ENCODE measurements around the gene CLSTN1. TPM values are rescaled to one million over a fixed set of nuclear protein-coding genes. Genes with fewer than 3 reads are reported as not detected.

CLSTN1 gene
- total and polyA plus RNA-seq, 10 donors, result 28.8 to 70.7 (median 60.5) TPM

DNA sequence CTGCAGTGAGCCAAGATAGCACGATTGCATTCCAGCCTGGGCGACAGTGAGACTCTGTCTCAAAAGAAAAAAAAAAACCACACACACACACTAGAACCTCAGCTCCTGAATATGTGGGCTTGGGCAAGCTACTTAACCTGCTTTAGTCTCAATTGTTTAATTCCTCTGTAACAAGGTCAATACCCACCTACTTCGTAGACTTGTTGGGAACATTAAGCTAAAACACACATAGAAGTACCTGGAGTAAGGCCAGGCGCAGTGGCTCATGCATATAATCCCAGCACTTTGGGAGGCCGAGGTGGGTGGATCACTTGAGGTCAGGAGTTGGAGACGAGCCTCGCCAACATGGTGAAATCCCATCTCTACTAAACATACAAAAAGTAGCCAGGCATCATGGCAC is 77.1 kb downstream of the CLSTN1 start:
- Histone ChIP-seq H3K4me1 (no peaks in the 10 kb centered on the region), H3K4me3 (no peak overlapping the region), H3K27ac (no peak overlapping the region), H3K9me3 (no peaks in the 10 kb centered on the region), H3K27me3 (replicated peaks in 1 of 7) (no peaks in the 10 kb centered on the region), H3K36me3 (peaks cover 8 to 100% (median 73%) of the 10 kb centered on the region in 6 donors)
- 88 to 93% (median 88%) methylated on average over 7 of the region's 7 CpGs for WGBS, 5 donors
- TF ChIP-seq CTCF (IDR thresholded peaks at IDR 0.05 in 8 of 11, conservative IDR thresholded peaks at IDR 0.05 in 3 of 11) (no peak), POLR2AphosphoS5 (IDR thresholded peaks at IDR 0.05) (no peak), POLR2A (IDR thresholded peaks at IDR 0.05) (no peak)
- intact Hi-C loops (cut with DNase I; ENCODE audit: low total_unique reads), result no loop called here
- DNase-seq, result no peak

- Histone ChIP-seq H3K9me3 (no peaks in the 10 kb centered on the region), H3K27me3 (replicated peaks in 1 of 7) (no peaks in the 10 kb centered on the region), H3K27ac (no peak overlapping the region), H3K4me3 (no peak overlapping the region), H3K36me3 (peaks cover 8 to 100% (median 73%) of the 10 kb centered on the region in 6 donors), H3K4me1 (no peaks in the 10 kb centered on the region)
- TF ChIP-seq POLR2AphosphoS5 (IDR thresholded peaks at IDR 0.05) (no peak), POLR2A (IDR thresholded peaks at IDR 0.05) (no peak), CTCF (IDR thresholded peaks at IDR 0.05 in 8 of 11, conservative IDR thresholded peaks at IDR 0.05 in 3 of 11) (no peak)
- 72 to 93% (median 73%) methylated on average over 3 of the region's 3 CpGs for WGBS, 5 donors
- intact Hi-C loops (cut with DNase I; ENCODE audit: low total_unique reads), result no loop called here
- peak; percentile 3 for DNase-seq
Measured at GRCh38 chr1:9746211-9746610, 77.6 kb downstream of the CLSTN1 start.

GRCh38 chr1:9744106-9744799 is 79.5 kb downstream of the CLSTN1 start:
- peaks cover 7 to 100% (median 77%) of the 10 kb centered on the region in 6 donors for H3K36me3 ChIP-seq
- no peaks in the 10 kb centered on the region for H3K27me3 ChIP-seq (replicated peaks in 1 of 7)
- no peak for DNase-seq
- WGBS, 5 donors, result 93 to 97% (median 96%) methylated on average over 28 of the region's 28 CpGs
- no peak overlapping the region for H3K27ac ChIP-seq
- no peaks in the 10 kb centered on the region for H3K4me1 ChIP-seq
- H3K9me3 ChIP-seq, result no peaks in the 10 kb centered on the region
- no peak for TF ChIP-seq POLR2A (IDR thresholded peaks at IDR 0.05)
- no peak for TF ChIP-seq CTCF (IDR thresholded peaks at IDR 0.05 in 8 of 11, conservative IDR thresholded peaks at IDR 0.05 in 3 of 11)
- peak in 1 of 3 donors; percentile 13 for TF ChIP-seq POLR2AphosphoS5 (IDR thresholded peaks at IDR 0.05)
- intact Hi-C loops (cut with DNase I; ENCODE audit: low total_unique reads), result no loop called here
- no peak overlapping the region for H3K4me3 ChIP-seq

DNA sequence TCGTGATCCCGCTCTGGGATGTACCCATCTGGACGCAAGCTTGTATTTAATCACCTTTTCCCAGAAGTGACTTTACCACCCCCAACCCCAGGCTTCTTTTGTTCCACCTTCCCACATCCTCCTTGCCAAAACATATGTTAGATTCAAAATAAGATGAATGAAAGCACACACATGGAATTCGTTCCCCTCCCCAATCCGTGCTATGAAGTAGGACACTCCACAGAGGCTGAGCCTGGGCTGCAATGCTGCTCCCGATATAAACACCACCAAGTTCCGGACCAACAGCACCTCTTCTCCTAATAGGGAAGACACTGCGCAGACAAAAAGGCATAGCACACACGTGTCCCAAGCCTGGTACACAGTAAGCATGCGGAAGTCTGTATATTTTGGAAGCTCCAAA is 86.1 kb downstream of the CLSTN1 start:
- H3K27me3 ChIP-seq (replicated peaks in 1 of 7), result no peaks in the 10 kb centered on the region
- intact Hi-C loops (cut with DNase I; ENCODE audit: low total_unique reads), result no loop called here
- no peaks in the 10 kb centered on the region for H3K9me3 ChIP-seq
- no peak overlapping the region for H3K4me3 ChIP-seq
- DNase-seq, result no peak
- no peak overlapping the region for H3K27ac ChIP-seq
- peaks cover 0 to 29% (median 8%) of the 10 kb centered on the region in 6 donors for H3K4me1 ChIP-seq
- WGBS, 5 donors, result 92 to 97% (median 93%) methylated on average over 10 of the region's 10 CpGs
- no peak for TF ChIP-seq POLR2AphosphoS5 (IDR thresholded peaks at IDR 0.05)
- no peak for TF ChIP-seq POLR2A (IDR thresholded peaks at IDR 0.05)
- TF ChIP-seq CTCF (IDR thresholded peaks at IDR 0.05 in 8 of 11, conservative IDR thresholded peaks at IDR 0.05 in 3 of 11), result no peak
- H3K36me3 ChIP-seq, result peaks cover 5 to 100% (median 89%) of the 10 kb centered on the region in 6 donors

Measured in spleen (tissue), 11 donors.